Ecto neural progenitor cell (in vitro differentiated cells): ENCODE results near the gene SMIM11.
"Not testable (repeated sequence)": the region's sequence is repeated elsewhere in the genome, so short reads cannot be mapped to it uniquely, and the experiment has no call there.

ENCODE experiments used
- DNase-seq: peaks from one replicate; pipeline ENCODE4 v3.0.0-alpha.2; 2018; ENCODE audit warnings: low spot score

SMIM11 gene, protein sequence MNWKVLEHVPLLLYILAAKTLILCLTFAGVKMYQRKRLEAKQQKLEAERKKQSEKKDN

DNA sequence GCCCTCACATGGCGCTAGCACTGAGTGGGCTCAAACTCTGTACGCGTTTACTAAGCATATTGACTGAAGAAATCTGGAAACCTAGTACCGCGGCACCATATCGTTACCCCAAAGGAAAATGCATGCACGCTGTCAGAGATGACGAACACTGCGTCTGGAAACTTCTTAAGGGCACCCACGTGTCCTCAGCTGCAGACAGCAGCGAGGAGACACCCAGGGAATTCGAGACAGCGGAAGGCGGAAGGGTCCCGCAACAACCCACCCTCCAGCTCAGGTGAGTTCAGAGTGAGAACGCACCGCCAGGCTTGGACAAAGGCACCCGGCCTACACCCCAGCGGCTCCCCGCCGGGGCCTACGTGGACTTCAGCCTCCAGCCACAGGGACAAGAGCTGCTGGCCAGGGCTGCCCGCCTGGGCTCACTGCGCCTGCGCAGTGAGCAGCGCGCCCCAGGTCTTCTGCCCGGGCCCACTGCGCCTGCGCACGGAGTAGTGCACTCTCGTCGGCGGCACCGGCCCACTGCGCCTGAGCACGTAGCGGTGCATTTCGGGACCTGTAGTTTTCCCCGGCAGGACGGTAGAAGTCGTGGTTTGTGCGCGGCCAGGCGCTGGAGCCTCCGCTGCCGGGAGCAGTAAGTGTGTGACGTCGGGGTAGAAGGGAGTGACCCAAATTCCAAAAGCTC lies at the start of gene SMIM11:
TSS of gene SMIM11 (plus strand) at position 568 of the 679 bp plus-strand sequence. CDS start 3,998 bp downstream, outside the sequence.
- DNase-seq: not testable (repeated sequence)

DNA sequence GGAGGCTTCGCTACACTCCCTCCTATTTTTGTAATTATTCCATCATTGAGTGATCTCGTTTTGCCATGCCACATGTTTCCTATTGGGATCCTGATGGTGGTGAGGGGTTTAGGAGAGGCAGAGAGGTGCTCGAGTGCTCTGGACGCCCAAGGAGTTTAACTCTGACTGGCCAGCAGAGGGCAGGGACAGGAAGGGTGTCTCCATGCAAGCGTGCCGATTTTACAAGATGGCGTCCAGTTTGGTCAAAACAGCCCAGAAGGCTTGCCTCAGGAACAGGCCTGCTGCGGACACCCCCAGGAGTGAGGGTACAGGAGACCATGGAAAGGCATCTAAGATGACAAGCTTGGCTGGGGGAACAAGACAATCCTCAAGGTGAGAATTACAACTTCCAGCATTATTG lies 45.3 kb upstream of the SMIM11 start:
- no peak for DNase-seq

DNA sequence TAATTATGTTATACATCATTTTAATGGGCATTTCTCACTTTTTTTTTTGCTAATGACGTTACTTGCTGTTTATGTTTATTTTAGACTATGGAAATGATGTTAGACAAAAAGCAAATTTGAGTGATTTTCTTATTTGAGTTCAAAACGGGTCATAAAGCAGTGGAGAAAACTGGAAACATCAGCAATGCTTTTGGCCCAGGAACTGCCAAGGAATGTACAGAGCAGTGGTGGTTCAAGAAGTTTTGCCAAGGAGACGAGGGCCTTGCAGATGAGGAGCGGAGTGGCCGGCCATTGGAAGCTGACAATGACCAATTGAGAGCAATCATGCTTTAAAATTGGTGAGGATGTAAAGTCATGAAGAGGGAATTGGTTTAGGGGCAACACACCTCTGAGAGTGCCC lies 43.6 kb upstream of the SMIM11 start:
- DNase-seq: no peak

DNA sequence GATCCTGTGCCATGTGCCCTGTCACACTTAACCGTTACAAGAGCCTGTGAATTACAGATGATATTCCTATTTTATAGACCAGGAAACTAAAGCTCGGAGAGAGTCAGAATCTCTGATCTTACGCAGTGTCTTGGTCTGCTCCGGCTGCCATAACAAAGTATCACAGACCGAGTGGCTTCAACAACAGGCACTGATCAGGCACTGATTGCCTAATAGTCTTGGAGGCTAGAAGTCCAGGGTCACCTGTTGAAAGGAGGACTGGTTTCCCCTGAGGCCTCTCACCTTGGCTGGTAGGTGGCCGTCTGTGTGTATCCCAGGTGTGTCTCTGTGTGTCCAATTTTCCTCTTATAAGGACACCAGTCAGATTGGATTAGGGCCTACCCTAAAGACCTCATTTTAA lies 43.0 kb upstream of the SMIM11 start:
- no peak for DNase-seq

DNA sequence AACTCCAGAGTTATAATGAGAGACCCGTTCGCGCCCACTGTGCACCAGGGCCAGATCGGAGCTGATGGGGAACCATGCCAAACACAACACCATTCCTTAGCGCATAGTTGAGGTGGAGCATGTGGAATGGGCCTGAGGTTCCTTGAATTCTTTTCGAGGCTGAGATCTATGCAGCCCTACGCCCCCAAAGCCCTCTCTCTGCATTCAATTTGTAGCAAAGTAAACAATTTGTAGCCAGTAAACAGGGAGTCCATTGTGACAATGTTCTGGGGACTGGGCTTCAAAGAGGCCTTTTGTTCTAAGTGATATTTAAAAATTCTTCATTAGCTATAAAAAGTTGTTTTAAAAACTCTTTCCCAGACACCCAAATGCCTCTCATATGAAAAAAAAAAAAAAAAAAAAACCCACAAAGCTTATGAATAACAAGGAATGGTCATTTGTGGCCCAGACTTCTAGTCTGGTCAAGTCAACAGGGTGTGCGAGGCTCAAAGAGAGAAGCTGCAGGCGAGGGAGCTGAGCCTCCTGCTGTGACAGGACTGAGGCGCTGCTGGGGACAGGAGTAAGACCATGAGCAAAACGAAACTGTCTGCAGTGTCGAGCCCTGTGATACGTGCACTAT lies 42.1 kb upstream of the SMIM11 start:
- DNase-seq: no peak

DNA sequence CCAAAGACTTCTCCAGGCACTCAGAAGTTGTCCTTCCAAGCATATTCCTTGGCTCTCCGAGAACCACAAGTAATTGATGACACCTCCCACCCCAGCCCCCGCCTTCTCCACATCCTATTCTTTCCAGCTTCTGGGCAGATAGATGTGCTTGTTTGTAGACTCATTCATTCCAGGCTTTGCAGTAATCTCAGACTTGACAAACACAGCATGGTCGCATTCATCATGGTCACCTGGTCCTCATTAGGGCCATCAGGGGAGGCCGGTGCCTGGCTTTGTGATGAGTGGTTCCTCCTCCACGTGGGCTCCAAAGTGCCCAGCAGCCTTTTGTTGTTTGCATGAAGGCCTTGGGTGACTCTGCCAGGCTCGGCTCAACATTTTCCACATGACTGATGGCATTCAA lies 40.0 kb upstream of the SMIM11 start:
- no peak for DNase-seq

DNA sequence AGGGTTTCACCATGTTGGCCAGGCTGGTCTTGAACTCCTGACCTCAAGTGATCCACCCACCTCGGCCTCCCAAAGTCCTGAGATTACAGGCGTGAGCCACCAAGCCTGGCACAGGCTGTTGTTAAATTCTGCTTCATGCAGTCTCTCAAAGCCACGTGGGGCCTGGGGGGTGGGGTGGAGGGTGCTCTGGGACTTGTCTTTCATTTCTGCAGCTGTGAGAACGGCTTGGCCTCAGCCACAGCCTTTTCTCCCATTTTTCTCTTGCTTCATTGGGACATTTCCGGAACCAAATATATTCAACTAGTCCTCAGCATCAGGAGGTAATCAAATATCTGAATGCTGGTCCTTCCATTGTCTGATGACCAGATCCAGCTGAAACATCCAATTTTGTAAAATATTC lies 39.1 kb upstream of the SMIM11 start:
- DNase-seq: no peak

DNA sequence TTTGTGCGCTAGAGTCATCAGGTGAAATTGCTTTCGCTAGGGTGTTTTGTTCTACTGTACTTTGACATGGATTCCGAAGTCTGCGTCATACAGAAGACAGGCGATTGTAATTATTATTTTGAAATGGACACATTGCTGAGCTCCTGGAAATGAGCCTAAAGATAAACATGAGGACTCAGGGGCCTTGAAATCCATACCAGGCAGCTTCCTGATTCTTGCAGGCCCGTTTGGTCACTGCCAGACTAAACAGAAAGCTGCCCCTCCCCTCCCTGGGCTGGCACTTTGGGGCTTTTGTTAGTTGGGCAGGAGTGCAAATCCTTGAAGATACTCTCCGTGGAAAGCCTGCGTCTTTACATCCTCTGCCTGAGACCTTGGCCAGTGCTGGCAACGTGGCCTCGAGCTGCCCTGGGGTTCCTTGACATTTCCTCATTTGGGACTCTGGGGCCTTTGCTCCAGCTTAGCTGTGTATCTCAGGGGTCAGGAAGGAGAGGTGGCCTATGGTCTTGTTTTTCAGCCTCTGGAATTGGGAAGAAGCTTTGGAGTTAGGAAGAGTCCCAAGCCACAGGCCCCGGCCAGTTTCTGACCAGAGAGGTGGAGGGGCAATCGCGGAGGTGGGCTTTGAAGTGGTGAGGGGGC lies 38.4 kb upstream of the SMIM11 start:
- DNase-seq: no peak

DNA sequence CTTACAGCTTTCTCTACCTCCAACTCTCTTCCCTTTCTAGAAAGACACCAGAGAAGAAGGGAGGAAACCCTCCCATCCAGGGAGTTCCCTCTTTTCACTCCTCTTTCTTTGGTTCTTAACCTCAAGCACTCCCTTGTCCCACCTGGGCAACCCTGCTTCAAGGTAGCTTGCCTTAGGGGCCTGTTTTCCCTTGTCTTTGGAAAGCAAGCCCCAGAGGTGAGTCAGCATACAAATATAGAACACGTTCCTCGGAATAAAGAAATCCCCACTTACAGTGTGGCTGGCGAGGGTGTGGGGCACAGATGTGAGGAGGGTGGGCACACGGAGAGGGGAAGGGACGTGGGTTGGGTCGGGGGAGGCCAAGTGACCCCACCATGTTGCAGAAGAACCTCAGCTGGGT lies 37.6 kb upstream of the SMIM11 start:
- no peak for DNase-seq

DNA sequence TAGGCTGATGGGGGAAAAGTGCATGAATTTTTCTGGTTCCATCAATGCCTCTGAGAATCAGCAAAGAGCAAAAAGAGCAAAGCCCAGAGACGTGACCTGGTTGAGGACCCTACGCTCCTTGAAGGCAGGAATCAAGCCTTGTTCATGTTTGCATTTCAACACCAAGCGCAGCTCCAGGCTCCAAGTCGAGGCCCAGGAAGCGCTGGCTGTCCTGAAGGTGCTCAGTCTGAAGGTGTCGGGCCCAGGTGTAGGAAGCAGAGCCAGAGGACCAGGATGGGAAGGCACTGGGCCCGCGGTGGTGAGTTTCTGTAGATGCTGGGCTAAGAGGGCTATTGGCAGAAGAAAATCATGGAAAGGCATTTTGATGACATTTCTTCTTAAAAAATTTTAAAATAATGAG lies 37.1 kb upstream of the SMIM11 start:
- DNase-seq: no peak

DNA sequence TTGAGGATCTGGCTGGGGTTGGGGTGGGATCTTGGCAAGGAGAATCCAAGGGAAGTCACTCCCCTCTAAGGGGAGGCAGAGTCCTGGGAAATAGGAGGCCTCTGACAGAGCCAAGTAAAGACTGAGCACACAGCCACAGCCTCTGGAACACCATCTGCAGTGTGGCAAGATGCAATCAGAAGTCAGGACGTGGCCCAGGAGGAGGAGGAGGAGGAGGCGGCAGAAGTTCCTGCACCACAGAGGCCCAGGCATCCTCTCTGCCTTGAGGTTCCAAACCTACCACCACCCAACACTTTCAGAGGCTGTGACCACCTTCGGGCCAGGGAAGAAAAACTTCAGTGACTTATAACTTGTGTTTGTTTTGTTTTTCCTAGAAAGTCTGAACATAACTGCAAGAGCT lies 35.2 kb upstream of the SMIM11 start:
- DNase-seq: no peak

DNA sequence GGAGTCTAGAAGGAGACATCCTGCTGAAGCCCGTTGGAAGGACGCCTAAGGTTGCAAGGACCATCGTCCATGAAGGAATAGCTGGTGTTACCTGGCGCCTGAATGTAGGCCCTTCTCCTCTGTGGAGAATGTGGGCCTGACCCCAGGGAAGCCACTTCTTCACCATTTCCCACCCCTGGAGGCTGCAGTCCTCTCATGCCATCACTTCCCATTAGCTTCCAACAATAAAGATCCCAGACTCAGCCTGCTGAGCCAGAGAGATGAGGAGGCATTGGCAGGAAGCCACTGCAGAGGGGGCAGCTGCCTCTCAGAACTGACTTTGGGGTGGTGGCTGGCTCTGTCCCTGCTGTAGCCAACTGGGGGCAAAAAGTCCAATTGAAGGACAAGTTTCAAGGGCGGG lies 32.8 kb upstream of the SMIM11 start:
- no peak for DNase-seq

DNA sequence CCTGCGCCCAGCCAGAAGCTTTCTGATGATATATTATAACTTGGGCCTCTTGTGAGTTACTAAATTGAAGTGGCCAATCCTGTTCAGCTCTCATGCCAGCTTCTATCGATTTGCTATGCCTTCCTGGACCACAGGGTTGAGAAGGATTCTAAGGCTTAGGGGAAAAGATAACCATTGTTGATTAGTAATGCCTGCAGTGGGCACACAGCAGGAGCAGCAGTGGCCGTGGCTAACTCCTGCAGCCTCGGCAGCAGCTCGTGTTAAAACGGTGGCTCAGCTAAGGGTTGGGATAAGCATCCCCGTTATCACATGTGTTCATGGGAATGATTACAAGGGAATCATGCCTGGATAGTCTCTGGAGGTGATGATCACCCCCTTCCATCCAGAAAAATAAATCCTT lies 32.0 kb upstream of the SMIM11 start:
- DNase-seq: no peak

DNA sequence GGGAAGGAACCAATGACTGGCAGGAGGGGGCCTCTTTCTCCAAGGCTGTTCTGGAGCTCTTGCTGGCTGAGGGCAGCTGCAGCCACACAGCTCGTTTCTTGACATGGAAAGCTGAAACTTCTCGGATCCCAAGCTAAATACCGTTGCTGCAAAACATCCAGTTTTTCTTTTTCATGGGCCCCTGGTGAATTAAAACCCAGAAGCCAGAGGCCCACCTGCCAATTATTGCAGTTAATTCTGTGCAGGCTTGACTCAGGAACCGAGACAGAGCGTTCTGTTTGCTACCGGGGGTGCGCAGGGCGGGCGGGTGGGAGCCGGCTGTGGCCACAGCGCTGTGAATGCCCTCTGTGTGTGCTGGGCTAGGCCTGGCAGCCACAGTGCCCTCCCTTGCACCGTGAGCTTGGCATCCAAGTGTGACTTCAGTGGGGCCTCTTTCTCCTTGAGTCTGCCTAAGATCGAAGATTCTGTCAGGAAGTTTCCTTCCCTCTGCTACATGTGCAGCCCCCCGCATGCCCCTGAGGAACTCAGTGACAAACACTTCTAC lies 31.4 kb upstream of the SMIM11 start:
- DNase-seq: no peak

DNA sequence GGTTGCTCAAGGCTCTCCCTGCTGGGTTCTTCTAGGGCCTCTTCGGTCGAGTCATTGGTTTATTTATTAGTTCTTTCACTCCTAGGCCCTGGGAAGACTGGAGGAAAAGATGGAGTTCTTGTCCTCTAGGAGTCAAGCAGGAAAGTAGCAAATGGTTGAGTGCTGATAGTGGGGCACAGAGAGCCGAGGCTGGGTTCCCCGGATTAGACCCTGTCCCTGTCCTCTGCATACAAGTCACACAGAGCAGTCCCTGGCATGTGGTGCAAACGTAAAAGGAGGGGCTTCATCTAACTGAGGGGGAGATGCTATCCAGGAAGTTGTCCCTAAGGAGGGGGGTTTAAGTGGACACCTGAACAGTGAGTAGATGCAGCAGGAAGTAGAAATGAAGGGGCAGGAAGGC lies 30.7 kb upstream of the SMIM11 start:
- DNase-seq: no peak

DNA sequence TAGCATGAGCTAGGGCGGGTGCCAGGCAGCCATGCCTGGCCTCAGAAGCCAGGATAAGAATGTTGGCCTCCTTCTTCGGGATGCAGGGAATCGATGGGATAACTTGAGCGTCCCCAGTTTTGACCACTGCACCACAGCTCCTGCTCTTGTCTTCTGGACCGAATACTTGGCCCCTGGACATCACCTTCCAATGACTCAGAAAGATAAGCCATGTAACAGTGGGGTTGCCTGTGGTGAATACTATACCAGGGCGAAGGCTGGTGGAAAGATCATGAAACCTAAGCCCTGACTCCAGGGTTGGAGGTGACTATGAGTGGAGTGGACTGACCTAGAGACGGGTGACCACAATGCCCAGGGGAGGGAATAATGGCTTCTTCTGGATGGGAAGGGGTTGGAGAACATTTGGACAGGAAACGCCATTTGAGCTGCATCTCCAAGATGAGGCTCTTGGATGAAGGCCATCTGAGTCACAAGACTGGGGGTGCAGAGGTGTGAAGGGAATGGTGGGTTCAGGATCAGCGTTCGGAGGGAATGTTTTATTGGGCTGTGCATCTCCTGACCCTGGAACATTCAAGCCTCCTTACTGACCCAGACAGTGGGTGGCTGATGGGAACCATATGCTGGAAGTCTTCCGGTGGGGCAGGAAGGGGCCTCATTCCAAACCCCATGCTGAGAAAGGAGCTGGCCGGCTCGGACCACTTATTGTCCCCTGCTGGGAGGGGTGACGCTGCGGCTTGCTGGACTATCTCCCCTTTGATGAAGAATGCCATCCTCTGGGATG lies 30.0 kb upstream of the SMIM11 start:
- DNase-seq: no peak

DNA sequence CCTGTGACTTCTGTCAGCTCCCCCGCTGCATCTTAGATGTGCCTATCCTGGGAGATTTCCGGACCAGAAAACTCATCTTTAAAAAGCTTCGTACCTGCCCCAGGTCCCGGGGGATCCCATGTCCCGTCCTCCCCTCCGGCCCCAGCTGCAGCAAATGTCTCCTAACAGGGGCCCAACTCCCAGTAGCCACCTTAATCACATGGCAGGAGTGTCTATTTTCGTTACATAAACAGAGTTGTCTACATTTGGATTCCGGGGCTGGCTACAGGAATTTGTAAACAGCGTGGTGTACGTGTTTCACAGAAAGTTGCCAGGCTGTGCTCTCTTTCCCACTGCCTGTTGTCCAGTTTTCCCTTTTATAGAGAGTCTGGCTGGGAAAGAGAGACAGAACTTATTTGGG lies 29.4 kb upstream of the SMIM11 start:
- DNase-seq: no peak

DNA sequence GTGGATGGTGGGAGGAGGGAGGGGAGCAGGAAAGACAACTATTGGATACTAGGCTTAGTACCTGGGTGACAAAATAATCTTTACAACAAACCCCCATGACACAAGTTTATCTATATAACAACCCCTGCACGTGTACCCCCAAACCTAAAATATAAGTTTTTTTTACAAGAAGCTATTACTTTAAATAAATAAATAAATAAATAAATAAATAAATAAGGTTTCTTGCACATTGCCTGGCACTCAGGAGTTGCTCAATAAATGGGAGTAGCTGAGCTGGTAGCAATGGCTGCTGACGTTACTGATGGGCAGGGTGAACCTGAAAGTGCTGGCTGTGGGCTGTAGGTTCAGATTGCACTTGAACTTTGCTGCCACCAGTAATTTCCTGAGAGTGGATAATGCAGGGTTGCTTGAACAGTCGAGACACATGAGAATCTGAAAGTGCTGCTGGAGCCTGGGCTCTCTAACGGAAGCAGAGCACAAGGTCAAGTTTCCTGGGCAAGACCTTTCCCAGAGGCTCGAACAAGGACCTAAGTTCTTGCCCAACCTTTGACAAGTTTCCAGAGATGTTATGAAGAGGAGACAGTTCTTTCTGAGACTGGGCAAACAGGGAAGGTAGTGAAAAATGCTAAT lies 26.3 kb upstream of the SMIM11 start:
- no peak for DNase-seq

DNA sequence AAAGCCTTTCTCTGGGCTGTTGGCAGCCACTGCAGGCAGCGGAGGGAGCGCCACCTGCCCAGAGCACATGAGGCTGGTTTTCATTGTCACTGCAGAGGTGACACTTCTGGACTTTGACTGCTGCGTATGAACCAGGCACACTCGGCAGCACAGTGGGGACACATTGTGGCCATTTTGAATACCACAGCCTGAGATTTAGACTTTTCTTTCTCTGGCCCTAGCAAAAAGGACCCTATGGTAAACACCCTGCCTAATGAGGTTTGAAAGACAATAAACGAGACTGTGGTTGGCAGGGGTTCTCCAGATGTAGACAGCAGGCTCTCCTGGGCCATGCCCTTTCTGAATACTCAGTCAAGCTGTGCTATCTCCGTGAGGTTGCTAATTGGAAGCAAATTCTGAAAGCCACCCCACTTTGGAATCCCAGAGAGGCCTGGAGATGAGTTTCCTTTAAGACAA lies 23.5 kb upstream of the SMIM11 start:
- DNase-seq: no peak

DNA sequence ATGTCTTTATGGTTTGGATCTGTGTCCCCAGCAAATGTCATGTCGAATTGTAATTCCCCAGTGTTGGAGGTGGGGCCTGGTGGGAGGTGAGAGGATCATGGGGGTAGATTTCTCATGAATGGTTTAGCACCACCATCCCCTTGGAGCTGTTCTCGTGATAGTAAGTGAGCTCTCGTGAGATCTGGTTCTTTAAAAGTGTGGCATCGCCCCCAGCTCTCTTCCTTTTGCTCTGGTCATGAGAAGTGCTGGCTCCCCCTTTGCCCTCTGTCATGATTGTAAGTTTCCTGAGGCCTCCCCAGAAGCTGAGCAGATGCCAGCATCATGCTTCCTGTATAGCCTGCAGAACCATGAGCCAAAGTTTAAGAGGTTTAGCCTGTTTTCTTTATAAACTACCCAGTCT lies 22.8 kb upstream of the SMIM11 start:
- no peak for DNase-seq

DNA sequence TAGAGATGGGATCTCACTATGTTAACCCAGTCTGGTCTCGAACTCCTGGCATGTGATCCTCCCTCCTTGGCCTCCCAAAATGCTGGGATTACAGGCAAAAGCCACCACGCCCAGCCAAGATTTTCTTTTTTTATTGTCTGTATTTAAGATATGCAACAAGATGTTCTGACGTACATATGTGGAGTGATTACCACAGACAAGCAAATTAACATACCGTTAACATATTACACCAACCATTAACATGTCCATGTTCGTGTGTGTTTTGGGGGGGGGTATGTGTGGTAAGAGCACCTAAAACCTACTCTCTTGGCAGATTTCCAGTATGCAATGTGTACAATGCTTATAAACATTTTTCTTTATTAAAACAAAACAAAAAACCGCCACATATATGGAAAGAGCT lies 22.1 kb upstream of the SMIM11 start:
- DNase-seq: no peak

DNA sequence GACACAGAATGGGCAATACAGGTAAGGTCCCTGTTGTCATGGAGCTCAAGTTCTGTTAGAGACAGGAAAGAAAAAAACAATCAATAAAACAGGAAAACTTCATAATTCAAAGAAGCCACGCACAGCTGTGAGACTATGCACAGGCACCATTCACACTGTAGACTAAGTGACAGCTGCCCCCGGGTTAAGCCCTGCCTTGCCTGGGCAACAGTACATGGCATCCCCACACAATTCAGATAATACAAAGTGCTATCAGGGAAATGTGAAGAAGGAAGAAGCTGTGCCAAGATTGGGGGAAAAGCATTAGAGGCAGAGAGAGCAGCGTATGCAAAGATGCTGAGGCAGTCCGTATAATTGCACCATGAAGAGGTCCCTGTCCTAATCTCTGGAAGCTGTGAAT lies 20.5 kb upstream of the SMIM11 start:
- no peak for DNase-seq
